ENCODE results near the gene ZDHHC4. TPM values are rescaled to one million over a fixed set of nuclear protein-coding genes. Genes with fewer than 3 reads are reported as not detected.

ZDHHC4 gene
- total and polyA plus RNA-seq, 2 of the 8 experiments (the other 6 are each of a cell fraction or from before 2014, with no cell fraction given) = 50.2 to 171 TPM

GRCh38 chr7:6624246-6624611 is 47.0 kb downstream of the ZDHHC4 start:
- Histone ChIP-seq H3K56ac (replicated peaks; ENCODE audit: insufficient read length, low read depth, low read length) (no peak overlapping the region), H2BK15ac (ENCODE audit: low read length) (no peak overlapping the region), H2BK120ac (replicated peaks; ENCODE audit: low read depth, low read length) (no peak overlapping the region), H3K4me1 (replicated peaks in 1 of 4; ENCODE audit: control insufficient read depth in 3 of 4, insufficient read depth in 4 of 4, low read length in 3 of 4) (no peaks in the 10 kb centered on the region), H3K27ac (ENCODE audit: low read depth, low read length) (no peak overlapping the region), H2AFZ (ENCODE audit: low read length) (no peak overlapping the region), H3K23me2 (ENCODE audit: low read depth, low read length) (no peaks in the 10 kb centered on the region), H3K79me2 (ENCODE audit: control insufficient read depth in 1 of 2, insufficient read depth in 2 of 2, low read length in 2 of 2) (no peaks in the 10 kb centered on the region), H2BK5ac (ENCODE audit: low read depth, low read length) (no peak overlapping the region), H4K91ac (replicated peaks; ENCODE audit: insufficient read length, low read length) (no peak overlapping the region), H3K27me3 (replicated peaks in 1 of 4; ENCODE audit: control insufficient read depth in 3 of 4, extremely low read depth in 1 of 4, insufficient read depth in 3 of 4, low read length in 3 of 4) (no peaks in the 10 kb centered on the region), H2AK5ac (ENCODE audit: low read depth, low read length) (no peak overlapping the region), H3K36me3 (ENCODE audit: control insufficient read depth in 2 of 4, insufficient read depth in 4 of 4, low read length in 3 of 4) (peaks cover 2 to 21% (median 6%) of the 10 kb centered on the region in 4 experiments; a peak in 4 of 8 replicates), H4K20me1 (replicated peaks in 1 of 2; ENCODE audit: control insufficient read depth in 1 of 2, insufficient read depth in 2 of 2, low read length in 2 of 2) (peaks cover 3 to 5% of the 10 kb centered on the region in 2 experiments), H4K5ac (ENCODE audit: insufficient read length, low read depth, low read length) (no peak overlapping the region), H3K14ac (ENCODE audit: insufficient read length) (no peak overlapping the region), H2BK12ac (ENCODE audit: low read depth, low read length) (no peak overlapping the region), H3K4ac (replicated peaks; ENCODE audit: insufficient read length, low read depth, low read length) (no peak overlapping the region), H2BK20ac (ENCODE audit: low read length) (no peak overlapping the region), H3K9ac (replicated peaks in 1 of 4; ENCODE audit: extremely low read depth in 1 of 4, low read depth in 3 of 4, low read length in 3 of 4) (no peak overlapping the region), H3K4me2 (ENCODE audit: insufficient read depth in 1 of 2, low read depth in 2 of 2, low read length in 2 of 2) (no peak overlapping the region), H4K8ac (ENCODE audit: extremely low read depth, insufficient read depth, low read length) (no peak overlapping the region), H3K23ac (ENCODE audit: insufficient read length) (no peak overlapping the region), H3K79me1 (ENCODE audit: low read depth, low read length) (peaks cover 2% of the 10 kb centered on the region; the same call in 1 of the 2 replicates), H3K18ac (ENCODE audit: extremely low read depth, low read length) (no peak overlapping the region), H3K9me3 (ENCODE audit: insufficient read depth in 2 of 2, low read depth in 1 of 2, low read length in 1 of 2) (no peaks in the 10 kb centered on the region; a peak in 1 of 4 replicates), H3K4me3 (ENCODE audit: extremely low read depth in 1 of 4, insufficient read depth in 2 of 4, low read depth in 3 of 4, low read length in 4 of 4) (no peak overlapping the region)
- DNase-seq (ENCODE audit: low read depth in 1 of 2, low spot score in 2 of 2) (no peak), FAIRE-seq (no peak)
- TF ChIP-seq CEBPB (IDR thresholded peaks at IDR 0.05; ENCODE audit: low read depth, low read length) (no peak), USF2 (IDR thresholded peaks at IDR 0.05; ENCODE audit: low read length) (no peak)
- CTCF ChIA-PET (ENCODE audit: partially characterized antibody) = no interaction called here
- POLR2A ChIA-PET (ENCODE audit: partially characterized antibody) = no interaction called here
- 83% methylated on average over 3 of the region's 3 CpGs; no CpG with 5 or more reads in 1 of the 2 experiments for WGBS, 2 experiments (ENCODE audit: extremely low coverage in 1 of 2, insufficient coverage in 1 of 2, insufficient read length in 1 of 2, insufficient replicate concordance in 2 of 2, low coverage in 1 of 2, low lambda C conversion rate in 2 of 2, missing lambda C conversion rate in 1 of 2)

Data from H1 (cell line).